Esophagus squamous epithelium (tissue), 5 donors: ENCODE results near the gene CACTIN. TPM values are rescaled to one million over a fixed set of nuclear protein-coding genes. Genes with fewer than 3 reads are reported as not detected.

Experiments used
- DNase-seq: peaks from one replicate; lab custom pipeline; 2025; lab: John Stamatoyannopoulos, UW
- H3K27ac ChIP-seq, 4 donors: fragments of 200-600 bp; sonication (generic); one replicate each; pipeline ENCODE4 v1.5.1; 2016 to 2019; ENCODE audit warnings: mild to moderate bottlenecking in 1 of 4
- H3K27me3 ChIP-seq, 4 donors: fragments of 200-600 bp; sonication (generic); 1 replicate in 3 of 4; 2 replicates in 1 of 4; pipeline versions ENCODE4 v1.5.1 to v1.6.0; 2017 to 2021; ENCODE audit warnings: antibody characterized with exemption in 1 of 4
- H3K36me3 ChIP-seq, 3 donors: fragments of 200-600 bp; sonication (generic); one replicate each; pipeline ENCODE4 v1.5.1; 2016 to 2019
- H3K4me1 ChIP-seq, 3 donors: fragments of 200-600 bp; sonication (generic); one replicate each; pipeline ENCODE4 v1.5.1; 2017 to 2019
- H3K4me3 ChIP-seq, 4 donors: fragments of 200-600 bp; sonication (generic); 1 replicate in 3 of 4; 2 replicates in 1 of 4; pipeline ENCODE4 v1.5.1; 2016 to 2019; ENCODE audit warnings: mild to moderate bottlenecking in 2 of 4, moderate library complexity in 1 of 4
- H3K9me3 ChIP-seq, 3 donors: fragments of 200-600 bp; sonication (generic); one replicate each; pipeline ENCODE4 v1.5.1; 2016 to 2019
- CTCF ChIP-seq, 6 experiments: fragments of 450-650 bp in 4 of 6; fragments of 200-600 bp in 2 of 6; sonication (generic) in 2 of 6; IDR thresholded peaks; one replicate each; pipeline ENCODE4 v1.5.1; 2016 to 2019; ENCODE audit warnings: antibody characterized with exemption in 6 of 6, mild to moderate bottlenecking in 4 of 6, moderate library complexity in 4 of 6
- POLR2A ChIP-seq, 4 donors: fragments of 450-650 bp; IDR thresholded peaks; one replicate each; pipeline ENCODE4 v1.6.1; 2017; ENCODE audit warnings: antibody characterized with exemption in 4 of 4, mild to moderate bottlenecking in 4 of 4, moderate library complexity in 3 of 4
- WGBS, 2 donors: methylation state at CpG; one replicate each; pipeline ENCODE4 v1.1.5; 2018; 5-methylcytosine and 5-hydroxymethylcytosine counted together
- intact Hi-C: fragments of 100-400 bp; cut with DNase I; formaldehyde crosslinking; loops from one replicate; pipeline ENCODE4 v1.15.0; 2022
- total RNA-seq, 4 donors: library from RNA; depleted of rRNA; stranded (reverse); fragments of >200 nt; gene quantifications; one replicate each; pipeline ENCODE4 v1.1.0, GENCODE V29; 2016
- donor health status: DM: yes; HTN: yes; CAD: no.

The CACTIN gene
- total RNA-seq, 4 donors from 2014 or later, result 15.9 to 26.7 (median 21.3) TPM

GRCh38 chr19:3623716-3624115, 2.9 kb downstream of the CACTIN start:
- Histone ChIP-seq H3K27ac (no peak overlapping the region), H3K9me3 (no peaks in the 10 kb centered on the region), H3K27me3 (no peaks in the 10 kb centered on the region), H3K36me3 (peaks cover 0 to 54% (median 9%) of the 10 kb centered on the region in 3 donors), H3K4me3 (no peak overlapping the region), H3K4me1 (peaks cover 16 to 43% (median 23%) of the 10 kb centered on the region in 3 donors)
- 93 to 100% methylated on average over 6 to 26 of the region's 34 CpGs for WGBS, 2 donors
- TF ChIP-seq CTCF (IDR thresholded peaks at IDR 0.05), result no peak
- TF ChIP-seq POLR2A (IDR thresholded peaks at IDR 0.05), result no peak
- DNase-seq, result no peak
- intact Hi-C loops, result loop anchor here (5.0 kb wide), 1 partner anchor 76 kb away; no protein-coding TSS in a partner anchor

GRCh38 chr19:3622224-3622623, 4.4 kb downstream of the CACTIN start:
- no peak overlapping the region for H3K27ac ChIP-seq
- intact Hi-C loops, result loop anchor here (5.0 kb wide), 1 partner anchor 75 kb away; no protein-coding TSS in a partner anchor
- H3K9me3 ChIP-seq, result no peaks in the 10 kb centered on the region
- no peak for TF ChIP-seq POLR2A (IDR thresholded peaks at IDR 0.05)
- TF ChIP-seq CTCF (IDR thresholded peaks at IDR 0.05), result no peak
- DNase-seq, result no peak
- H3K36me3 ChIP-seq, result peaks cover 0 to 66% (median 9%) of the 10 kb centered on the region in 3 donors
- 81 to 88% methylated on average over 10 to 11 of the region's 12 CpGs for WGBS, 2 donors
- H3K27me3 ChIP-seq, result no peaks in the 10 kb centered on the region
- H3K4me1 ChIP-seq, result peaks cover 17 to 54% (median 20%) of the 10 kb centered on the region in 3 donors
- no peak overlapping the region for H3K4me3 ChIP-seq

GRCh38 chr19:3621689-3622088, 4.9 kb downstream of the CACTIN start:
- Histone ChIP-seq H3K27ac (no peak overlapping the region), H3K27me3 (no peaks in the 10 kb centered on the region), H3K9me3 (no peaks in the 10 kb centered on the region), H3K4me3 (no peak overlapping the region), H3K4me1 (peaks cover 14 to 53% (median 19%) of the 10 kb centered on the region in 3 donors), H3K36me3 (peaks cover 0 to 72% (median 9%) of the 10 kb centered on the region in 3 donors)
- WGBS, 2 donors, result 87% methylated on average over 12 of the region's 15 CpGs
- no peak for DNase-seq
- intact Hi-C loops, result loop anchor here (5.0 kb wide), 1 partner anchor 74 kb away; no protein-coding TSS in a partner anchor
- TF ChIP-seq CTCF (IDR thresholded peaks at IDR 0.05), result no peak

- 80 to 100% methylated on average over 1 to 3 of the region's 24 CpGs for WGBS, 2 donors
- no peaks in the 10 kb centered on the region for H3K27me3 ChIP-seq
- H3K9me3 ChIP-seq, result no peaks in the 10 kb centered on the region
- H3K36me3 ChIP-seq, result peaks cover 0 to 79% (median 9%) of the 10 kb centered on the region in 3 donors
- H3K4me1 ChIP-seq, result peaks cover 12 to 50% (median 19%) of the 10 kb centered on the region in 3 donors
- H3K4me3 ChIP-seq, result no peak overlapping the region
- H3K27ac ChIP-seq, result no peak overlapping the region
- intact Hi-C loops, result loop anchor here (5.0 kb wide), 1 partner anchor 74 kb away; no protein-coding TSS in a partner anchor
- TF ChIP-seq POLR2A (IDR thresholded peaks at IDR 0.05), result no peak
- no peak for TF ChIP-seq CTCF (IDR thresholded peaks at IDR 0.05)
- DNase-seq, result no peak
Observed at GRCh38 chr19:3620817-3621547, 5.6 kb downstream of the CACTIN start.

- no peak for TF ChIP-seq POLR2A (IDR thresholded peaks at IDR 0.05)
- no peak for TF ChIP-seq CTCF (IDR thresholded peaks at IDR 0.05)
- H3K27ac ChIP-seq, result no peak overlapping the region
- DNase-seq, result no peak
- H3K9me3 ChIP-seq, result no peaks in the 10 kb centered on the region
- H3K4me1 ChIP-seq, result peaks cover 5 to 43% (median 12%) of the 10 kb centered on the region in 3 donors
- 61 to 83% methylated on average over 1 to 2 of the region's 19 CpGs for WGBS, 2 donors
- intact Hi-C loops, result loop anchor here (5.0 kb wide), 1 partner anchor 73 kb away; no protein-coding TSS in a partner anchor
- no peak overlapping the region for H3K4me3 ChIP-seq
- no peaks in the 10 kb centered on the region for H3K27me3 ChIP-seq
- peaks cover 0 to 86% (median 9%) of the 10 kb centered on the region in 3 donors for H3K36me3 ChIP-seq
Observed at GRCh38 chr19:3620145-3620816, 6.3 kb downstream of the CACTIN start.
